ENCODE measurements around the gene UQCRC1. TPM values are rescaled to one million over a fixed set of nuclear protein-coding genes. Genes with fewer than 3 reads are reported as not detected.
A peak's percentile ranks its signal among the peaks of the same experiment; 100 is the strongest.

Gene UQCRC1
- total RNA-seq, 1 donor from 2014 or later = 182 TPM

- Histone ChIP-seq H3K9ac (ENCODE audit: low read depth in 1 of 3, low read length in 3 of 3) (no peak overlapping the region), H3K4me1 (ENCODE audit: control insufficient read depth in 3 of 3, insufficient read depth in 3 of 3, low read length in 3 of 3) (peaks cover 0 to 7% (median 0%) of the 10 kb centered on the region in 3 donors), H3K27me3 (ENCODE audit: control insufficient read depth in 3 of 3, insufficient read depth in 3 of 3, low read length in 3 of 3) (no peaks in the 10 kb centered on the region), H3K36me3 (ENCODE audit: control insufficient read depth in 3 of 3, insufficient read depth in 3 of 3, low read length in 3 of 3) (no peaks in the 10 kb centered on the region), H3K27ac (ENCODE audit: low read depth, low read length) (no peak overlapping the region), H3K9me3 (ENCODE audit: control insufficient read depth in 3 of 3, low read length in 3 of 3) (no peaks in the 10 kb centered on the region), H3K4me3 (ENCODE audit: low read length in 3 of 3) (no peak overlapping the region)
These were observed 38.3 kb upstream of the UQCRC1 start for GRCh38 chr3:48647714-48648113.

DNA sequence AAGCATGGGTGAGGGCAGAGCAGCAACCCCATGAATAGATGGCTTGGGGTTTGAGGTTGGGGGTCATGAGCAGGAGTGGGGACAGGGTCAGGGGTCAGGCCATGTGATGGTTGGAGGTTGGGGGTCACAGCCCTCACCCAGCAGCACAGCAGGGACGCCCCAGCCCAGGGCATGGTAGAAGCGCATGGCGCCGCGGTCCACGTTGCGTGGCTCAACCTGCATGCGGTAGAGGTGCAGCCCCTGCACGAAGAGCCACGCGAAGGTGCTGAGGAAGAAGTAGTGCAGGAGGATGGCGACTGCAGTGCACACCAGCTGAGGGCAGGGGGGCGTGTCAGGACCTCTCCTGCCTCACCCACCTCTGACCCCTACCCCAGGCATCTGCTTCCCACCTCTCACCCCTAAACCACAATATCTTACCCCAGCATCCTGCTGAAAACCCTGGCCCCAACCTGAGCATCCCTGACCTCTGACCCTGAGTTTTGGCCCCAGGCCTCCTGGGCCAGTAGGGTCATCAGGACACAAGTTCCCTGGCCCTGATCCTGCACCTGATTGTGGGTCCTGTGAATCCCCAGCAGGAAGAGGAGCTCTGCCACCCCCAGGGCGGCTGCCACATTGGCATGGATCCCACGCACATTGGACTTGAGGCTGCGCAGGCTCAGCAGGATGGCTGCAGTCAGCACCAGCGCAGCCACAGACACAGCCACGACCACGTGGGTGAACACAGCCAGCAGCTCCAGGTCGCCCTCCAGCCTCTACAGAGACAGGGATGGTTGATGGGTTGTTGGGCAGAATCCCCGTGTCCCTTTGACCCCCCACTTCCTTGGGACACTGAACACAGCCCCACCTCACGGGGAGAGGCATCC, 35.7 kb upstream of the UQCRC1 start:
- Histone ChIP-seq H3K9me3 (ENCODE audit: control insufficient read depth in 3 of 3, low read length in 3 of 3) (no peaks in the 10 kb centered on the region), H3K27ac (ENCODE audit: low read depth, low read length) (no peak overlapping the region), H3K9ac (ENCODE audit: low read depth in 1 of 3, low read length in 3 of 3) (no peak overlapping the region), H3K4me3 (ENCODE audit: low read length in 3 of 3) (no peak overlapping the region), H3K36me3 (ENCODE audit: control insufficient read depth in 3 of 3, insufficient read depth in 3 of 3, low read length in 3 of 3) (no peaks in the 10 kb centered on the region), H3K27me3 (ENCODE audit: control insufficient read depth in 3 of 3, insufficient read depth in 3 of 3, low read length in 3 of 3) (peaks cover 0 to 3% (median 0%) of the 10 kb centered on the region in 3 donors), H3K4me1 (ENCODE audit: control insufficient read depth in 3 of 3, insufficient read depth in 3 of 3, low read length in 3 of 3) (no peaks in the 10 kb centered on the region)

DNA sequence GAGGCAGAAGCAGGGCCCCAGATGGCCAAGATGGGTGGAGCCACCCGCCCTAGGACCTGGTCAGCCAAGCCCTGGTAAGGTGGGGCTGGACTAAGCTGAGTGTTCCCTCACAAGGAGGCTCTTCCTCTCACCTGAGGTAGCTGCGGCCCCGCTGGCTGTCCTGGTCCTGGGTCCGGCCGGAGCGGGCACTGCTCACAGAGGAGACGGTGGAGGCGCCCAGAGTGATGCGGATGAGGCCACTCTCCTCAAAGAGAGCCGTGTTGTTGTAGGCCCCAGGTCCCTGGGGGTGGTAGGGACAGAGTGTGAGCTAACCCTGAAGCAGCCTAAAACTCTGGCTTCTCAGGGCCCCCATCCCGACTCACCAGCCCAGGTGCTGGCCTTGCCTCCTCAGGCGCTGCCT, 33.2 kb upstream of the UQCRC1 start:
- H3K4me3 ChIP-seq (ENCODE audit: low read length in 3 of 3) = no peak overlapping the region
- H3K36me3 ChIP-seq (ENCODE audit: control insufficient read depth in 3 of 3, insufficient read depth in 3 of 3, low read length in 3 of 3) = no peaks in the 10 kb centered on the region
- H3K4me1 ChIP-seq (ENCODE audit: control insufficient read depth in 3 of 3, insufficient read depth in 3 of 3, low read length in 3 of 3) = peaks cover 0 to 4% (median 0%) of the 10 kb centered on the region in 3 donors
- no peaks in the 10 kb centered on the region for H3K9me3 ChIP-seq (ENCODE audit: control insufficient read depth in 3 of 3, low read length in 3 of 3)
- H3K27ac ChIP-seq (ENCODE audit: low read depth, low read length) = no peak overlapping the region
- H3K9ac ChIP-seq (ENCODE audit: low read depth in 1 of 3, low read length in 3 of 3) = no peak overlapping the region
- peaks cover 0 to 9% (median 0%) of the 10 kb centered on the region in 3 donors for H3K27me3 ChIP-seq (ENCODE audit: control insufficient read depth in 3 of 3, insufficient read depth in 3 of 3, low read length in 3 of 3)

GRCh38 chr3:48641396-48641795, 31.9 kb upstream of the UQCRC1 start:
- Histone ChIP-seq H3K27me3 (ENCODE audit: control insufficient read depth in 3 of 3, insufficient read depth in 3 of 3, low read length in 3 of 3) (peaks cover 0 to 9% (median 0%) of the 10 kb centered on the region in 3 donors), H3K4me3 (ENCODE audit: low read length in 3 of 3) (no peak overlapping the region), H3K9me3 (ENCODE audit: control insufficient read depth in 3 of 3, low read length in 3 of 3) (no peaks in the 10 kb centered on the region), H3K9ac (ENCODE audit: low read depth in 1 of 3, low read length in 3 of 3) (no peak overlapping the region), H3K27ac (ENCODE audit: low read depth, low read length) (no peak overlapping the region), H3K36me3 (ENCODE audit: control insufficient read depth in 3 of 3, insufficient read depth in 3 of 3, low read length in 3 of 3) (no peaks in the 10 kb centered on the region), H3K4me1 (ENCODE audit: control insufficient read depth in 3 of 3, insufficient read depth in 3 of 3, low read length in 3 of 3) (peaks cover 4 to 14% (median 5%) of the 10 kb centered on the region in 3 donors)

DNA sequence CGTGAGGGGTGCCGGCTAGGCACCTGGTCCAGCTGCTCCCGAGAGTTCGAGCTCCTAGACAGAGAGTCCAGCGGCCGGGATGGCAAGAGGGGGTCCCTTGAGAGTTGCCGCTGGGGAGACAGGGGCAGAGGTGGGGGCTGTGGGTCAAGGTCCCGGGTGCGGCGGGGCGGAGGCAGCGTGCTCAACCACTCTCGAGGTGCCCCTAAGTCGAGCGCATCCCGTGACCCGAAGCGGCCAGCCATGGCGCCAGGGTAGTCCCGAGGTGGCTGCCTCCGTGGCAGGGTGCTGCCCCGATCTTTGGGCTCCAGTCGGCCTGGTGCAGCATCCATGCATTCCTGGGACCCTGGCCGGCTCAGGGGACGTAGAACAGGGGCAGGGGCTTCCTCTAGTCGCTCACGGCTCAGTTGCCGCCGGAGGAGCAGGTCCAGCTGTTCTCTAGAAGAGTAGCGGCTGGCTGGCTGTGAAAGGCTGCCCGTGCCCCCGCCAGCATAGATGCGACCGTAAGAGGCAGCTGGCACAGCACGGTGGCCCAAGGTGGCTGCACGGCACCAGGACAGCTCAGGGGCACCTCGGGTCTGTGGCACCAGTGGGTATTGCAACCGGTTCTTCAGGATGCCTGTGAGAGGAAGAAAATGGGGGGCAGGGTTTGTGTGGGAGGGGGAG, 30.6 kb upstream of the UQCRC1 start:
- Histone ChIP-seq H3K36me3 (ENCODE audit: control insufficient read depth in 3 of 3, insufficient read depth in 3 of 3, low read length in 3 of 3) (no peaks in the 10 kb centered on the region), H3K27ac (ENCODE audit: low read depth, low read length) (no peak overlapping the region), H3K9me3 (ENCODE audit: control insufficient read depth in 3 of 3, low read length in 3 of 3) (no peaks in the 10 kb centered on the region), H3K4me1 (ENCODE audit: control insufficient read depth in 3 of 3, insufficient read depth in 3 of 3, low read length in 3 of 3) (peaks cover 11 to 25% (median 11%) of the 10 kb centered on the region in 3 donors), H3K9ac (ENCODE audit: low read depth in 1 of 3, low read length in 3 of 3) (no peak overlapping the region), H3K4me3 (ENCODE audit: low read length in 3 of 3) (no peak overlapping the region), H3K27me3 (ENCODE audit: control insufficient read depth in 3 of 3, insufficient read depth in 3 of 3, low read length in 3 of 3) (peaks cover 0 to 9% (median 0%) of the 10 kb centered on the region in 3 donors)

DNA sequence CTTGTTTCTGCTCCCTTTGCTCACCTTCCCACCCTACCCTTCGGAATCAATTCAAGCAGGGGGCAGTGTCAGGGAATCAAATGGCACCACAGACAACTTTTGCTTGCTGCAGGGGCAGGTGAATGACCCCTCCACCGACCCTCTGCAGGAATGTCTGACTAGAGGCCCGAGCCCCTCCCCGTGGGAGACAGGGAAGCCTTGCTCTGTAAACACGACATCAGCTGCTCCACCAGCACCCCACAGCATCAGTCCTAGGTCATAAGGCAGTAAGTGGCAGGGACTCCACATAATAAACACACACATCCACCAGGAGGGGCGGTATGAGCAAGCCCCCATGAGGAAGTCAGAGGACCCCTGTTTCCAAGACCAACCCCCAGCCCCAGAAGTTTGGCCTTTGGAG, 27.9 kb upstream of the UQCRC1 start:
- no peaks in the 10 kb centered on the region for H3K9me3 ChIP-seq (ENCODE audit: control insufficient read depth in 3 of 3, low read length in 3 of 3)
- H3K27ac ChIP-seq (ENCODE audit: low read depth, low read length) = peak overlapping the region; percentile 76
- peak overlapping the region in 2 of 3 donors; percentile 23 to 25 for H3K9ac ChIP-seq (ENCODE audit: low read depth in 1 of 3, low read length in 3 of 3)
- H3K4me1 ChIP-seq (ENCODE audit: control insufficient read depth in 3 of 3, insufficient read depth in 3 of 3, low read length in 3 of 3) = peaks cover 21 to 42% (median 23%) of the 10 kb centered on the region in 3 donors
- H3K4me3 ChIP-seq (ENCODE audit: low read length in 3 of 3) = no peak overlapping the region
- H3K27me3 ChIP-seq (ENCODE audit: control insufficient read depth in 3 of 3, insufficient read depth in 3 of 3, low read length in 3 of 3) = peaks cover 0 to 9% (median 0%) of the 10 kb centered on the region in 3 donors
- H3K36me3 ChIP-seq (ENCODE audit: control insufficient read depth in 3 of 3, insufficient read depth in 3 of 3, low read length in 3 of 3) = peaks cover 7 to 12% (median 11%) of the 10 kb centered on the region in 3 donors

GRCh38 chr3:48636149-48636655, 26.8 kb upstream of the UQCRC1 start:
- Histone ChIP-seq H3K4me1 (ENCODE audit: control insufficient read depth in 3 of 3, insufficient read depth in 3 of 3, low read length in 3 of 3) (peaks cover 21 to 42% (median 23%) of the 10 kb centered on the region in 3 donors), H3K4me3 (ENCODE audit: low read length in 3 of 3) (peak overlapping the region; percentile 76 to 92 (median 91)), H3K27ac (ENCODE audit: low read depth, low read length) (peak overlapping the region; percentile 76), H3K9ac (ENCODE audit: low read depth in 1 of 3, low read length in 3 of 3) (peak overlapping the region; percentile 84 to 94 (median 89)), H3K36me3 (ENCODE audit: control insufficient read depth in 3 of 3, insufficient read depth in 3 of 3, low read length in 3 of 3) (peaks cover 18 to 23% (median 19%) of the 10 kb centered on the region in 3 donors), H3K27me3 (ENCODE audit: control insufficient read depth in 3 of 3, insufficient read depth in 3 of 3, low read length in 3 of 3) (peaks cover 0 to 9% (median 0%) of the 10 kb centered on the region in 3 donors), H3K9me3 (ENCODE audit: control insufficient read depth in 3 of 3, low read length in 3 of 3) (no peaks in the 10 kb centered on the region)

DNA sequence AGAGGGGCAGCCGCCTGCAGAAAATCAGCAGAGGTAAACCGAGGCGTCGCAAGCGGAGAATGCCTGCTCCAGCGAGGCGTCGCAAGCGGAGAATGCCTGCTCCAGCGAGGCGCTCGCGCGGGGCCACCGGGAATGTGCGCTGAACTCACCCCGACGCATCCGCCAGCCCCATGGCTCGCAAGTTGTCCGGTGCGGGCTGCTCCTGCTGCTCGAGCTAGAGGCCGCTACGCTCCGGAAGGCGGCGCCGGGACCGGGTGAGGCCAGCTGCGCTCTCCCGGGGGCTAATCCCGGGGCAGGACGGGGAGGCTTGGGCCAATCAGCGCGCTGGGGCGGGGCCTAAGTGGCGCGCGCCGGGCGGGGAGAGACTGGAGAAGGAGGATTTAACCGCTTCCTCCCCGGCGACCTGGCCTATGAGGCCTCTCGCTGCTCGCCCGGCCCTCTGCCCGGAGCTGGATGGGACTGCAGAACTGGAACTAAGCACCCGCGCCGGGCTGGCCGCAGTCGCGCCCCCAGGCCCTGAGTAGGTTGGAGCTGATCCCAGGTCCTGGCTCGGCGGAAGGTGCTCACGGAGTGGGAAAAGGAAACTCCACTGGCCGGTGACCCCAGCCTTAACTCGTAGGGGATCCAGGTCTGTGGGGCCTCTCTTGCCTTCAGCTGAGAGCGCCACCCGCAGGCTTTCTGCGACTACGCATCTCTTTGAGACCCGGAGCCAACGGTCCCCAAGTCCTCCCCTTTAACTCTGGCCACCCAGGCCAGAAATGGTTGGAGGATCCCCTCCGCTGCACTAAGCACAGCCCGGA, 26.0 kb upstream of the UQCRC1 start, which contains the start of gene SLC26A6:
Gene SLC26A6, minus strand, starts transcription at position 240 of the 800 bp plus-strand sequence. Its CDS starts 68 bp downstream, at position 172.
- H3K4me3 ChIP-seq (ENCODE audit: low read length in 3 of 3) = peak within 1 kb of the TSS; percentile 79 to 92 (median 91)
- peak within 1 kb of the TSS; percentile 76 for H3K27ac ChIP-seq (ENCODE audit: low read depth, low read length)
- H3K4me1 ChIP-seq (ENCODE audit: control insufficient read depth in 3 of 3, insufficient read depth in 3 of 3, low read length in 3 of 3) = peaks cover 21 to 42% (median 23%) of the 10 kb centered on the region in 3 donors
- H3K36me3 ChIP-seq (ENCODE audit: control insufficient read depth in 3 of 3, insufficient read depth in 3 of 3, low read length in 3 of 3) = peaks cover 25 to 30% (median 27%) of the 10 kb centered on the region in 3 donors
- H3K9ac ChIP-seq (ENCODE audit: low read depth in 1 of 3, low read length in 3 of 3) = peak within 1 kb of the TSS; percentile 84 to 94 (median 89)
- peaks cover 0 to 7% (median 0%) of the 10 kb centered on the region in 3 donors for H3K27me3 ChIP-seq (ENCODE audit: control insufficient read depth in 3 of 3, insufficient read depth in 3 of 3, low read length in 3 of 3)
- no peaks in the 10 kb centered on the region for H3K9me3 ChIP-seq (ENCODE audit: control insufficient read depth in 3 of 3, low read length in 3 of 3)

DNA sequence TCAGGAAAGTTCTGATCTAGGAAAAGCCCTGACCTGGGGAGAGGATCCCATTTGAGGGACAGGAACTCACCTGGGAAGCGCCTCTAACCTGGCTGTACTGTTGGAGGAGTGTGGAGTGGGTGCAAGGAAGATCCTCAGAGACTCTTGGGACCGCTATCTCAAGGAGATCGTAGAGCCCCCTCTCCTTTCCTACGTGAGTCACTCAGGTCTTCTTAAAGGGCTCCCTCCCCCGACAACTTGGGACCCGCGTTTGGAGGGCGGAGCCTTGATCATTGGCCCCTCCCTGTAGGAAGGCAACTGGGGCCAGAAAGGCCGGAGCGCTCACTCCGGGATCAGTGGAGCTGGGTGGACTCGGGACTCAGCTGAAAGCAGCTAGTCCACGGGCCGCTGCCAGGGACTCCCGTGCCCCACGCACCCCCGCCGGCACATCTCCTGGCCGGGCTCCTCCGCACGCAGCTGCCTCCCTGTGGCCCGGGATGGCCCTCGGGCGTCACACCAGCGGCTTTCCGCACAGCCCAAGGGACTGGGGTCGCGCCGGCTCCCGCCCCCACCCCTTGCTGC, 25.3 kb upstream of the UQCRC1 start:
- peak overlapping the region; percentile 56 for H3K27ac ChIP-seq (ENCODE audit: low read depth, low read length)
- peaks cover 29 to 34% (median 33%) of the 10 kb centered on the region in 3 donors for H3K36me3 ChIP-seq (ENCODE audit: control insufficient read depth in 3 of 3, insufficient read depth in 3 of 3, low read length in 3 of 3)
- peaks cover 21 to 42% (median 23%) of the 10 kb centered on the region in 3 donors for H3K4me1 ChIP-seq (ENCODE audit: control insufficient read depth in 3 of 3, insufficient read depth in 3 of 3, low read length in 3 of 3)
- no peaks in the 10 kb centered on the region for H3K9me3 ChIP-seq (ENCODE audit: control insufficient read depth in 3 of 3, low read length in 3 of 3)
- peaks cover 0 to 6% (median 0%) of the 10 kb centered on the region in 3 donors for H3K27me3 ChIP-seq (ENCODE audit: control insufficient read depth in 3 of 3, insufficient read depth in 3 of 3, low read length in 3 of 3)
- peak overlapping the region; percentile 79 to 93 (median 89) for H3K9ac ChIP-seq (ENCODE audit: low read depth in 1 of 3, low read length in 3 of 3)
- peak overlapping the region; percentile 79 to 92 (median 91) for H3K4me3 ChIP-seq (ENCODE audit: low read length in 3 of 3)
